H1 (cell line): ENCODE measurements around the gene WRAP73. TPM values are rescaled to one million over a fixed set of nuclear protein-coding genes. Genes with fewer than 3 reads are reported as not detected.

Experiments used
- CTCF ChIA-PET: fragments of 300-600 bp; sonication (Branson Sonifier 250); formaldehyde crosslinking; loops from one replicate; lab custom pipeline; 2021; ENCODE audit not compliant: partially characterized antibody; lab: Charles Lee
- POLR2A ChIA-PET: fragments of 300-600 bp; sonication (Branson Sonifier 250); formaldehyde crosslinking; loops from one replicate; lab custom pipeline; 2021; ENCODE audit warnings: inconsistent platforms; ENCODE audit not compliant: partially characterized antibody; lab: Charles Lee
- DNase-seq, 2 experiments: peaks; one replicate each; pipeline versions ENCODE4 v3.0.0 to v3.0.0-alpha.2; 2010 to 2022; ENCODE audit warnings: low spot score in 2 of 2, low read depth in 1 of 2, mixed read lengths in 1 of 2
- FAIRE-seq: peaks from 2 replicates; lab custom pipeline; 2011; peaks lifted over from hg19 to GRCh38; lab: Jason Lieb, UNC
- H2AFZ ChIP-seq: 2 replicates; pipeline ENCODE4 v1.8.1; 2012; ENCODE audit warnings: low read length, inconsistent platforms
- H2AK5ac ChIP-seq: 2 replicates; pipeline ENCODE4 v1.6.1; 2013; ENCODE audit warnings: low read depth, low read length
- H2BK120ac ChIP-seq: replicated peaks from 2 replicates; pipeline ENCODE3; 2013; ENCODE audit warnings: low read depth, low read length, inconsistent platforms
- H2BK12ac ChIP-seq: 2 replicates; pipeline ENCODE4 v1.6.1; 2013; ENCODE audit warnings: low read depth, low read length
- H2BK15ac ChIP-seq: 2 replicates; pipeline ENCODE4 v1.6.1; 2013; ENCODE audit warnings: low read length
- H2BK20ac ChIP-seq: 2 replicates; pipeline ENCODE4 v1.6.1; 2013; ENCODE audit warnings: low read length
- H2BK5ac ChIP-seq: 2 replicates; pipeline ENCODE4 v1.6.1; 2013; ENCODE audit warnings: low read depth, low read length
- H3K14ac ChIP-seq: 2 replicates; pipeline ENCODE4 v1.6.1; 2013; ENCODE audit warnings: inconsistent platforms; ENCODE audit not compliant: insufficient read length
- H3K18ac ChIP-seq: 2 replicates; pipeline ENCODE4 v1.6.1; 2013; ENCODE audit warnings: low read length; ENCODE audit errors: extremely low read depth
- H3K23ac ChIP-seq: 2 replicates; pipeline ENCODE4 v1.6.1; 2013; ENCODE audit warnings: inconsistent platforms; ENCODE audit not compliant: insufficient read length
- H3K23me2 ChIP-seq: 2 replicates; pipeline ENCODE4 v1.6.1; 2013; ENCODE audit warnings: low read depth, low read length
- H3K27ac ChIP-seq: 2 replicates; pipeline ENCODE4 v1.6.1; 2011; ENCODE audit warnings: low read depth, low read length, inconsistent platforms
- H3K27me3 ChIP-seq, 4 experiments: replicated peaks in 1 of 4; 1 replicate in 1 of 4; 2 replicates in 3 of 4; pipeline versions ENCODE4 v1.6.1 to v1.8.1; 2011 to 2013; ENCODE audit warnings: low read length in 3 of 4, mild to moderate bottlenecking in 3 of 4, inconsistent platforms in 2 of 4, mixed read lengths in 2 of 4, moderate library complexity in 1 of 4; ENCODE audit not compliant: control insufficient read depth in 3 of 4, insufficient read depth in 3 of 4; ENCODE audit errors: extremely low read depth in 1 of 4
- H3K36me3 ChIP-seq, 4 experiments: 2 replicates each; pipeline versions ENCODE4 v1.6.1 to v1.8.1; 2011 to 2013; ENCODE audit warnings: mild to moderate bottlenecking in 4 of 4, low read length in 3 of 4, moderate library complexity in 2 of 4, control low read depth in 1 of 4, inconsistent platforms in 1 of 4; ENCODE audit not compliant: insufficient read depth in 4 of 4, control insufficient read depth in 2 of 4
- H3K4ac ChIP-seq: replicated peaks from 2 replicates; pipeline ENCODE3; 2013; ENCODE audit warnings: low read length, low read depth, mixed read lengths, inconsistent platforms; ENCODE audit not compliant: insufficient read length
- H3K4me1 ChIP-seq, 4 experiments: replicated peaks in 1 of 4; 1 replicate in 1 of 4; 2 replicates in 3 of 4; pipeline versions ENCODE4 v1.6.1 to v1.8.1; 2011 to 2013; ENCODE audit warnings: low read length in 3 of 4, inconsistent platforms in 2 of 4, mixed read lengths in 1 of 4; ENCODE audit not compliant: insufficient read depth in 4 of 4, control insufficient read depth in 3 of 4
- H3K4me2 ChIP-seq, 2 experiments: 2 replicates each; pipeline versions ENCODE4 v1.6.1 to v1.8.1; 2011 to 2013; ENCODE audit warnings: low read depth in 2 of 2, low read length in 2 of 2, control low read depth in 1 of 2, inconsistent platforms in 1 of 2, mild to moderate bottlenecking in 1 of 2; ENCODE audit not compliant: insufficient read depth in 1 of 2
- H3K4me3 ChIP-seq, 4 experiments: fragments of 200-600, 300-600 bp in 1 of 4; sonication (generic), shearing (Covaris generic), sonication (Bioruptor Twin) in 1 of 4; 2 replicates each; pipeline versions ENCODE4 v1.5.1 to v1.8.1; 2011 to 2016; ENCODE audit warnings: low read length in 4 of 4, low read depth in 3 of 4, control low read depth in 2 of 4, inconsistent platforms in 2 of 4, mild to moderate bottlenecking in 2 of 4, mixed read lengths in 1 of 4, moderate library complexity in 1 of 4; ENCODE audit not compliant: insufficient read depth in 2 of 4; ENCODE audit errors: extremely low read depth in 1 of 4
- H3K56ac ChIP-seq: replicated peaks from 2 replicates; pipeline ENCODE3; 2013; ENCODE audit warnings: low read depth, mild to moderate bottlenecking, mixed read lengths, low read length, inconsistent platforms; ENCODE audit not compliant: insufficient read length
- H3K79me1 ChIP-seq: 2 replicates; pipeline ENCODE4 v1.6.1; 2013; ENCODE audit warnings: low read depth, low read length, control low read depth
- H3K79me2 ChIP-seq, 2 experiments: 2 replicates each; pipeline versions ENCODE4 v1.6.1 to v1.8.1; 2012 to 2013; ENCODE audit warnings: low read length in 2 of 2, mild to moderate bottlenecking in 2 of 2, inconsistent platforms in 1 of 2; ENCODE audit not compliant: insufficient read depth in 2 of 2, control insufficient read depth in 1 of 2
- H3K9ac ChIP-seq, 4 experiments: replicated peaks in 1 of 4; 1 replicate in 1 of 4; 2 replicates in 3 of 4; pipeline versions ENCODE4 v1.6.1 to v1.8.1; 2011 to 2013; ENCODE audit warnings: low read depth in 3 of 4, low read length in 3 of 4, control low read depth in 2 of 4, mild to moderate bottlenecking in 2 of 4, moderate library complexity in 2 of 4, inconsistent platforms in 1 of 4; ENCODE audit errors: extremely low read depth in 1 of 4
- H3K9me3 ChIP-seq, 2 experiments: 2 replicates each; pipeline versions ENCODE4 v1.6.1 to v1.8.1; 2012 to 2013; ENCODE audit warnings: mild to moderate bottlenecking in 2 of 2, moderate library complexity in 2 of 2, control low read depth in 1 of 2, inconsistent platforms in 1 of 2, low read depth in 1 of 2, low read length in 1 of 2, mixed read lengths in 1 of 2; ENCODE audit not compliant: insufficient read depth in 2 of 2
- H4K20me1 ChIP-seq, 2 experiments: replicated peaks in 1 of 2; 2 replicates each; pipeline versions ENCODE3 to v1.8.1; 2011 to 2013; ENCODE audit warnings: inconsistent platforms in 2 of 2, low read length in 2 of 2, mild to moderate bottlenecking in 1 of 2; ENCODE audit not compliant: insufficient read depth in 2 of 2, control insufficient read depth in 1 of 2
- H4K5ac ChIP-seq: 2 replicates; pipeline ENCODE4 v1.6.1; 2013; ENCODE audit warnings: low read length, low read depth, mixed read lengths, inconsistent platforms; ENCODE audit not compliant: insufficient read length
- H4K8ac ChIP-seq: 2 replicates; pipeline ENCODE4 v1.8.0; 2013; ENCODE audit warnings: mild to moderate bottlenecking, moderate library complexity, low read length, inconsistent platforms; ENCODE audit not compliant: insufficient read depth; ENCODE audit errors: extremely low read depth
- H4K91ac ChIP-seq: replicated peaks from 2 replicates; pipeline ENCODE3; 2013; ENCODE audit warnings: low read length, mixed read lengths, inconsistent platforms; ENCODE audit not compliant: insufficient read length
- ATF2 ChIP-seq: IDR thresholded peaks from 2 replicates; pipeline ENCODE4 v1.6.1; 2012; ENCODE audit warnings: low read length, inconsistent platforms
- BACH1 ChIP-seq: IDR thresholded peaks from 2 replicates; pipeline ENCODE4 v1.6.1; 2012; ENCODE audit warnings: low read length, improper control_type of control experiment
- JUN ChIP-seq: IDR thresholded peaks from 2 replicates; pipeline ENCODE4 v1.6.1; 2011; ENCODE audit warnings: low read depth, mild to moderate bottlenecking, improper control_type of control experiment, low read length
- RBBP5 ChIP-seq: IDR thresholded peaks from 2 replicates; pipeline ENCODE4 v1.7.1; 2012; ENCODE audit warnings: low read depth, mild to moderate bottlenecking, inconsistent platforms, low read length, moderate library complexity, borderline replicate concordance
- SAP30 ChIP-seq: fragments of 300-600 bp; sonication (generic); IDR thresholded peaks from 2 replicates; pipeline ENCODE4 v1.7.1; 2012; ENCODE audit warnings: low read length, moderate library complexity, mild to moderate bottlenecking, inconsistent platforms; ENCODE audit not compliant: insufficient read depth, insufficient replicate concordance
- SP1 ChIP-seq: IDR thresholded peaks from 2 replicates; pipeline ENCODE4 v1.6.1; 2011; ENCODE audit warnings: low read depth, low read length
- SP4 ChIP-seq: IDR thresholded peaks from 2 replicates; pipeline ENCODE4 v1.6.1; 2012; ENCODE audit warnings: low read length, inconsistent platforms
- SUZ12 ChIP-seq: fragments of 200-600 bp; sonication (generic); IDR thresholded peaks from 2 replicates; pipeline ENCODE4 v1.6.1; 2012; ENCODE audit warnings: mild to moderate bottlenecking, inconsistent platforms, low read length, moderate library complexity, mixed read lengths
- USF2 ChIP-seq: IDR thresholded peaks from 2 replicates; pipeline ENCODE4 v1.6.1; 2011; ENCODE audit warnings: low read length, improper control_type of control experiment
- WGBS, 2 experiments: shearing (Covaris generic) in 1 of 2; methylation state at CpG; one replicate each; pipeline versions ENCODE4 v1.1.6 to v1.1.7; 2013 to 2015; ENCODE audit warnings: low lambda C conversion rate in 2 of 2, mixed read lengths in 2 of 2, inconsistent platforms in 1 of 2, low coverage in 1 of 2, missing lambda C conversion rate in 1 of 2; ENCODE audit not compliant: insufficient replicate concordance in 2 of 2, insufficient coverage in 1 of 2, insufficient read length in 1 of 2; ENCODE audit errors: extremely low coverage in 1 of 2, missing lambda C conversion rate in 1 of 2; 5-methylcytosine and 5-hydroxymethylcytosine counted together
- polyA plus RNA-seq, 7 experiments: library from polyadenylated mRNA; depleted of rRNA in 3 of 7; stranded (reverse) in 5 of 7; unstranded in 2 of 7; fragments of >200 nt in 5 of 7; fragments of 200-250 nt in 2 of 7; gene quantifications; 1 replicate in 5 of 7; 2 replicates in 1 of 7; 4 replicates in 1 of 7; pipeline versions ENCODE4 v1.2.1 to v1.2.3, GENCODE V29; 2011 to 2013; ENCODE audit warnings: missing spikeins in 2 of 7, mixed read lengths in 2 of 7
- total RNA-seq: library from RNA; stranded (reverse); fragmentation: NEBNext Ultra II Directional; extraction: Animal tissue kit (Norgen Biotek cat#: 25700); gene quantifications from 2 replicates; pipeline ENCODE4 v1.2.1, GENCODE V29; 2021

WRAP73 gene
- total and polyA plus RNA-seq, 2 of the 8 experiments (the other 6 are each of a cell fraction or from before 2014, with no cell fraction given), result 30.3 to 50.7 TPM

DNA sequence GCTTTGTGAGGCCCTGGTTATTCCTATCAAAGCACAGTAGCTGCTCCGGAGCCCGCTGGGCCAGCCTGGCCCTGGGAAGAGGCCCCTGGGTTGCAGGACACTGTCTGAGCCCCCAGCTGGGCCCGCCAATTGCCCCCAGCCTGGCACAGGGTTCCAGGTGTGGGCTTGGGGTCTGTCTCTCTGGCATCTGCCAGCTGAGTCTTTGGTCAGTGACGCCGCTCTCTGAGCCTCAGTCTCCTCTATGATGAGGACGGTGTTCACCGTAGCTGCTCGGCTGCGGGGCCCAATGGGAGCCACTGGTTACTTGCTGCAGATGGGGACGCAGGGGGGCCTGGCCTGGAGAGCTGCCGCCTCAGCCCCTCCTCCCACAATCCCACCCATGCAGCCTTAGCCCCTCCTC lies 43.4 kb upstream of the WRAP73 start:
- H2BK12ac ChIP-seq, result no peak overlapping the region
- no peak overlapping the region for H3K56ac ChIP-seq
- H4K5ac ChIP-seq, result no peak overlapping the region
- no peak overlapping the region for H2AK5ac ChIP-seq
- no peak overlapping the region for H3K4ac ChIP-seq
- no peak overlapping the region for H3K4me2 ChIP-seq
- no peak overlapping the region for H2BK15ac ChIP-seq
- H3K9me3 ChIP-seq, result no peaks in the 10 kb centered on the region; a peak in 1 of 4 replicates
- peaks cover 0 to 7% (median 4%) of the 10 kb centered on the region in 4 experiments; a peak in 2 of 7 replicates for H3K27me3 ChIP-seq
- H3K4me3 ChIP-seq, result no peak overlapping the region
- H2BK5ac ChIP-seq, result no peak overlapping the region
- no peak overlapping the region for H3K14ac ChIP-seq
- no peaks in the 10 kb centered on the region; the same call in 1 of the 2 replicates for H3K23me2 ChIP-seq
- no peaks in the 10 kb centered on the region for H3K79me2 ChIP-seq
- H2AFZ ChIP-seq, result no peak overlapping the region
- no peak overlapping the region for H2BK20ac ChIP-seq
- H3K36me3 ChIP-seq, result no peaks in the 10 kb centered on the region
- H3K23ac ChIP-seq, result no peak overlapping the region
- no peak overlapping the region for H4K91ac ChIP-seq
- peaks cover 3 to 12% (median 11%) of the 10 kb centered on the region in 4 experiments for H3K4me1 ChIP-seq
- H2BK120ac ChIP-seq, result no peak overlapping the region
- H4K8ac ChIP-seq, result no peak overlapping the region
- no peak overlapping the region for H3K9ac ChIP-seq
- POLR2A ChIA-PET, result no interaction called here
- CTCF ChIA-PET, result interaction anchor here (0.6 to 1.3 kb wide), 2 partner anchors 75 to 1999 kb away, joined by 3 to 4 read pairs; no protein-coding TSS in a partner anchor
- 90% methylated on average over 8 of the region's 11 CpGs; no CpG with 5 or more reads in 1 of the 2 experiments for WGBS, 2 experiments
- H4K20me1 ChIP-seq, result peaks cover 0 to 12% of the 10 kb centered on the region in 2 experiments
- no peak for DNase-seq
- FAIRE-seq, result no peak
- no peak for TF ChIP-seq SP1
- no peak for TF ChIP-seq USF2
- no peak for TF ChIP-seq JUN
- TF ChIP-seq ATF2, result no peak
- no peak for TF ChIP-seq SUZ12
- no peak for TF ChIP-seq RBBP5
- no peak for TF ChIP-seq SP4
- TF ChIP-seq SAP30, result no peak
- TF ChIP-seq BACH1, result no peak
- no peaks in the 10 kb centered on the region; the same call in 1 of the 2 replicates for H3K79me1 ChIP-seq
- H3K27ac ChIP-seq, result no peak overlapping the region
- H3K18ac ChIP-seq, result no peak overlapping the region
